Measurements from ENCODE around the gene DSC2.

The DSC2 gene

DNA sequence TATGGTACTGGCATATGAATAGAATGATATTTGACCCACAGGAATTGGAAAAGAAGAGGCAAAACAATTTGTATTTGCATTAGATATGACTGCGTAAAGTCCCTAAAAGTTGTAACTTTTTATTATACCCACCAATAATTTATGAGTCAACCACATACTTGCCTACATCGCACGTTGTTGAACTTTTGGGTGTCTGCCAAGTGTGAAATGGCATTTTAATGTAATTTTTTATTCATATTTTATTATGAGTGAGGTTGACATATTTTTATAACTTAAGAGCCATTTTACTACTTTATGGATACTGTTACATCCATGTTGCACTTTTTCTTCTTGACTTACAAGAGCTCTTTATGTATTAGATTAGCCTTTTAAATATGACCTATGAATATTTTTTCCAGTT lies 4.6 kb downstream of the DSC2 start:
- DNase-seq = no peak

DNA sequence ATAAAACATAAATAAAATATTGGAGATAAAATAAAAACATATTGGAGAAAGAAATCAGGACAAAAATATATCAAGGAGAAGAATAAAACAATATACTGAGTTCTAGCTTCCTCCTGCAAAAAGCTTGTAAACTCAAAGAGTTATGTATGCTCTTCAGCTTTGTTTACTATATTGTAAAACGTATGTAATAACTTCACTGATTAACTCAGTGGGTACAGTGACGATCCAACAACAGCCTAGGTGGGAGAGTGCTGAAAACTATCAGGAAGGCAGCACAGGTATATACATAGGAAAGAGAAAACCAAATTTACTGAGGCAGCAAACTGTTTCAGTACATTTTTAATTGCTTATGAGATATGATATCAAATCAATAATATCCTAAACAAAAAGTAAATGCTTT lies 8.3 kb downstream of the DSC2 start:
- no peak for DNase-seq

DNA sequence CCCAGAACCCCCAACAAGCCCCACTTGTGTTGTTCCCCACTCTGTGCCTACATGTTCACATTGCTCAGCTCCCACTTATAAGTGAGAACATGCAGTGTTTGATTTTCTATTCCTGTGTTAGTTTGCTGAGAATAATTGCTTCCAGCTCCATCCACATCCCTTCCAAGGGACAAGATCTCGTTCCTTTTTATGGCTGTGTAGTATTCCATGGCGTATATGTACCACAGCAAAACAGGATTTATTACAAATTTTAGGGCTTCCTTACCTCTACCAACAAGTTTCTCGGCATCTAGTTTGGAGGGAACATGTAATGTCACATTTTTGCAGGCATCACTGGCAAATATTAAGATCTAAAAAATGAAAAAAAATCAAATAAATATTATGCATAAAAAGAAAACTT lies 8.9 kb downstream of the DSC2 start:
- no peak for DNase-seq

DNA sequence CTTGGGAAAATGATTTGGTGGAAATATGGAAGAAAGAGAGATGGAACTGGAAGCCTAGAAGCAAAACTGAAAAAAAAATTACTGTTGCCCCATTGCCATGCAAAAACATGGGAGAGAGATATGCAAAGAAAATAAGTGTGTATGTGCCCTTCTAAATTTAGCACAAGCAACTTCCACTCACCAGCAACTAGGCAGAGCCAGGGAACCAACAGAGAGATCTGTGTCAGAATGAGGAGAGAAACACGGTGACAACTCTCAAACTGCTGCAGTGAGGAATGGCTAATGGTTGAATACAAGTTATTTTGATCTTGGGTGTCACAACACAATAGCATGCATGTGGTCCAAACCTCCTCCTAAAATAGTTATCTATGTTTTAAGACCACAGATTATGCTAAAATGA lies 10.9 kb downstream of the DSC2 start:
- DNase-seq = no peak

DNA sequence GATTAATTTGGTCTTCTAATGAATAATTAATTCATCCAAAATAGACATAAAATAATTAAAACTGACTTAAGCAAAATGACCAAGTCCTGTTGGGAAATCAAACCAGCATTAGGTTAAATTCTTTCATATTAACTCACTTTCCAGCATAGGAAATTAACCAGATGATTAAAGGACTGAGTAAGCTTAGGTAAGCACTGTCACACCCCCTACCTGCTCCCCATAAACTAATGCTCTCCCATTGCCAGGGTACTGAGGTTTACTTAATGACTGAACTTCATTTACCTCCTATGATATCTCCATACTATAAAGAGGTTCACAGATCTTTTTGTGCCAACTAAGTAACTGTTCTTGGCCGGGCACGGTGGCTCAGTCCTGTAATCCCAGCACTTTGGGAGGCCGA lies 13.7 kb downstream of the DSC2 start:
- no peak for DNase-seq

DNA sequence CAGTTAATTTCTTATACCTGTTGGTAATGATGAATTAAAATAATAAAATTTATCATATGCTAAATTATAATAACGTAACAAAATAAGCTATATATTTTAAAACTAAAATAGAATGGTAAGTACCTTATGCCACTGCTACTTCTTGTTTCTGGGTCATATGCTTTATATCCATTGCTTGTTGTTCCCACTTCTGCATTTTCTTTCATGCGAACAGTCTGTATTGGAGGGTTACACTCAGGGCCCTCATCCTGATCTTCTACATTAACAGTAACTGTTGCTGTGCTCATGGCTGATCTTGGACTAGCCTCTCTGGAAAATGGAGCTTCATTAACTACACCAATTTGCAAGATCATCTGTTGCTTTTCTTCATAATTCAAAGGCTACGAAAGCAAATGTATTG lies 22.2 kb downstream of the DSC2 start:
- DNase-seq = no peak

DNA sequence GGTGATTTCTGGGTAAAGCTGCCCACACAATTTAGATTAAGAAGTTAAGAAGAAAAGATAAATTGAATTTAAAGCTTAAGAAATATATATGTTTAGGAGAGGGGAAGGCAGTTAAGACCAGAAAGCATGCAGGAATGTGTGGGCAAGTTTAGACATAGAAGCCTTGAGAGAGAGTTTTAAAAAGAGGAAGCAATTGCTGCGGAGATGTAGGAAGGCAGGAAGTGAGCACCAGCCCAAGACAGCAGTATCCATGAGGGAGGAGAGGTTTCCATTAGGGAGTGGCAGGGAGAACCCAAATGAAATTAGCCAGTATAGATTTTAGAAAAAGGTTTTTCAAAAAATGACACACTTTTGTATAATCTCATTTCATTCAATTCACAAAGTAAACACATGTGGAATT lies 24.3 kb downstream of the DSC2 start:
- DNase-seq = no peak

GRCh38 chr18:31072175-31072574 lies 30.0 kb downstream of the DSC2 start:
- DNase-seq = no peak

DNA sequence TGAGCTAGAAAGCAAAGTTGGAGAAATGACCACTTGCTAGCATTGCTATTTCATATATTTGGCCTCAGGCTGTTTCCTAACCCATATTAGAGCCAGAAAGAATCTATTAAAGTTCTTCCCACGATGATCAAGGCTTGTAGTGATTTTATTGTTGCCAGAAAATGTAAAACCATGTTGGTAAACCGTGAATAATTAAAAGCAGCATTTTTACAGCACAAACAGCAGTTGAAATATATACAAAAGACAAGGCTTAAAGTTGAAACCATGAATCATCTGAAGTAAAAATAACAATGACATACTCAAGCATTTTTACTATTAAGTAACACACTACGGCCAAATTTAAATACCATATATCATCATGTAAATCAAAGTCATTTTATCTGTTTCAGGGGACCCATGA lies 32.0 kb downstream of the DSC2 start:
- no peak for DNase-seq

DNA sequence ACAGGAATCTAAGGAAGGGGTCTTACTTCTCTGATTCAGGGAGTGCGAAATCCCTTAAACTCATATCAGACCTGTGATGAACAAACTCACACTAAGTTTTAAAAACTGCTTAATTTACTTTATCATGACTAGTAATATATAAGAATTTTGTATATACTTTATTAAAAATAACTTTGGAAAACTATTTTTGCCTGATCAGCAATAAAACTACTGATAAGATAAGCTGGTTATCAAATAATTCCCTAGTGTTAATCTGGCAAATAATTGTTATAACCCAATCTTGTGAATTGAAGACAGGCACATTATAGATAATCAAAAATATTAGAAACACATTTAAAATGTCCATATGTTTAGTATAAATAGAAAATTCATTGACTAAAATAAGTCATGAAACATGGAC lies 36.0 kb downstream of the DSC2 start:
- DNase-seq = no peak

DNA sequence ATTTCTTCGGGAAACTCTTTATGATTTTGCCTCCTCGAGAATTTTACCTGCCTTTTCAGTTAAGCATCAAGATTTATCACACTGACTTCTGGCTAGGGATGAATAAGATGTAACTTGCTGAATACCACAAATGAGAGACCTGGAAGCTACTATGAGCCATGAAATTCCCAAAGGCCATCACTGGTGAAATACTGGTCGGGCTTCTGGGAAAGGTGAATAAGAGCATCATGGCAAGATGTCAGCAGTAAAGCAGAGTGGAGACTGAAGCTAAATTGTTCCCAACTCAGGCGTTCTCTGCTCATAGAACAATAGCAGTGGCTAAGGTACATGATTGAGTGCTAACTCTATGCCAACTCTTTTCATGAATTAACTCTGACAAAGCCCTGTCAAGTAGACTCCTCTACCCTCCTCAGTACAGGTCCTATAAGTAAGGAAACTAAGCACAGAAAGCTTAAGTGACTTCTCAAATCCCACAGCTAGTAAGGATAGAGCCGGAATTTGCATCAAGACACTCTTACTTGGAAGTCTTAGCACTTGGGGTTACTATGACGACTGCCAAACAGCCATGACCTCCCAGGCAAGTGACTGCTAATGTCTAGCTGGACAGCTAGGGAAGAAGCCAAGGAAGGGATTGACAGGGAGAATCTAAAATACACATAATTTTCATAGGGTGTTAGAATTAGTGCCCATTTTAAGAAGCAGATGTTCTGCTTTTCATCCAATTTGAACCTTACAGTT lies 37.0 kb downstream of the DSC2 start:
- DNase-seq = no peak

GRCh38 chr18:31064130-31064529 lies 38.1 kb downstream of the DSC2 start:
- no peak for DNase-seq

GRCh38 chr18:31061945-31062344 lies 40.3 kb downstream of the DSC2 start:
- no peak for DNase-seq

DNA sequence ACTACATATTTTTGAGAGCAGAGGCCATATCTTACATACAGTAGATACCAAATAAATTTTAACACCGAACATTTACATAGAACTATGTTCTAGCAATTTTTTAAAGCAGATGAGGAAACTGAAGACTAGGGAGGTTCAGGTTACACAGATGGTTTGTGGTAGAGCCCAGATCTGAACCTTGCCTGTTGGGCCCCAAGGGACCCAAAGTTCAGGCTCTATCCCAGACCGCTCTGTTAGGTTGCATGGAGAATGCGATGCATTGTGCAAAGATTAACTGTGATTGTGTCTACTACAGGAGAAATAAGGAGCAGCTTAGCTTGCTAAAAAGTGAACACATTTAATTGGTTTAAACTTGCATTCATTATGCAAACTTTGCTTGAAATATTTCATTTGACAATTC lies 43.3 kb downstream of the DSC2 start:
- no peak for DNase-seq

- DNase-seq = no peak
These were observed 44.3 kb downstream of the DSC2 start for GRCh38 chr18:31057917-31058316.

DNA sequence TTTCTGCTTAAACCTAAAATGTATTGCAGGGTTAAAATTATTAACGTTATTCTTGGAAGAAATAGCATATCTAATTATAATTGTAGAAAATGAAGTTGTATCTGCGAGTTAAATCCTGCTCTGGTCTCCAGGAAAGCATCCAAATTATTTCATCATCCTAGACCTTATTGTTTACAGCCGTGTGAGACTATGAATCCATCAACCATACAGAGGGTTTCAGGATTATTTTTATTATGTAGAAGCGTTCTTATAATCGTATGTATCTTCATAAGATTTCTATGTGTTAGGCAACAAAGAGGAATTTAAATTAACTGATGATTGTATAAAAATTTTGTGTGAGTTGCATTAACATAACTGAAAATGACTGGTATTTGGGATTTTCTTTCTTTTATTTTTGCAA lies 45.2 kb downstream of the DSC2 start:
- DNase-seq = no peak

- DNase-seq = no peak
These were observed 45.9 kb downstream of the DSC2 start for GRCh38 chr18:31056296-31056695.

DNA sequence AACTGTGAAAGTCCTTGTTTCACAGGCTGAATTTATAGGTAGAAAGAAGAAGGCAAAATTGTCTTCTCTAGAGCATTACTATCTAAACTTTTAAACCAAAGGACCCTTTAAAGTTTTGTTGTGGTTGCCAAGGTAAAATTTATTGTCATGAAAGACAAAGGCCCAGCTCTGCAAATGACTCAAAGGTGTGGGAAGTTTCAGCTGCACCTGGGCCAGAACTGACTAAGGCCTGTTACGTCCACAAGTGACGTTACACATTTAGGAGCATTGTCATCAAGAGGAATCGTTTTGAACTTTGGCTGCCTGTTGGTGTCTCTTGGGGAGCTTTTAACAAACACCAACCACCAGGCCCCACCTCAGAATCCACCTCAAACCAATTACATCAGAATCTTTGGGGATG lies 51.6 kb downstream of the DSC2 start:
- no peak for DNase-seq

- no peak for DNase-seq
These were observed 53.0 kb downstream of the DSC2 start for GRCh38 chr18:31049189-31049588.

- DNase-seq = no peak
These were observed 54.0 kb downstream of the DSC2 start for GRCh38 chr18:31048216-31048615.

- no peak for DNase-seq
These were observed 55.3 kb downstream of the DSC2 start for GRCh38 chr18:31046916-31047315.

- DNase-seq = no peak
These were observed 56.6 kb downstream of the DSC2 start for GRCh38 chr18:31045599-31045998.

DNA sequence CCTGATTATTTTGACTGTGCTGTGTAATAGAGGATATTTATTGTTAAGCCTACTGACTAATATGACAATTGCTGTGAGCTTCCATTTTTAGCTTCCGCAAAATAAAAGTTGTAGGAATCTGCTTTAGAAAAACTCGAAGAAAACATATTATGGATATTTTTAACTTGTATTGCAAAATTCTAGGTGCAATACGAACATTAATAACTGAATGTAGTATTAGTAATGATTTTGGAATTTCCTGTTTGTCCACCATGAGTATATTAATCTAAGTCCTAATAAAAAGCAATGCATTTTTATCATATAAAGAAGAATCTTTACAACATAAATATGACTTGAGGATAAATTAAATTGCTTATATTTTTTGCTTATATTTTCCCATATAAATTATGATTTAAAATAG lies 57.3 kb downstream of the DSC2 start:
- no peak for DNase-seq

DNA sequence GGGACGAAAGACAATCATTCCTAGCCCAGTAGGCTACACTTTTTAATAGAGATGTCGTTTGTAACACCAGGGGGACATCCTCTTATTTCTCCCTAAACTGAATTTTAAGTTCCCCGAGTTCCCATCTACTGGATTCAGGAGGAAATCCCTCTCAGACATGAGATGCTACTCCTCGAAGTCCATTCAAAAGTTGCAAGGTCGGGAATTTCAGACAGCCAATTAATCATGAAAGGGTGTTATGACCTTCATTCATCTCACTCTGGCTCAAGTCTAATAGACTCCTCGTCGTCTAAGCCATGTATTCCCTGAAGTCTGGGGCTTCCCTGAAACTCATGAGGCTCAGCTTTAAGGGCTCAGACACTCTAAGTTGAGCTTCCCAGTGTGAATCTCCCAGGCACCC lies 58.5 kb downstream of the DSC2 start:
- no peak for DNase-seq

DNA sequence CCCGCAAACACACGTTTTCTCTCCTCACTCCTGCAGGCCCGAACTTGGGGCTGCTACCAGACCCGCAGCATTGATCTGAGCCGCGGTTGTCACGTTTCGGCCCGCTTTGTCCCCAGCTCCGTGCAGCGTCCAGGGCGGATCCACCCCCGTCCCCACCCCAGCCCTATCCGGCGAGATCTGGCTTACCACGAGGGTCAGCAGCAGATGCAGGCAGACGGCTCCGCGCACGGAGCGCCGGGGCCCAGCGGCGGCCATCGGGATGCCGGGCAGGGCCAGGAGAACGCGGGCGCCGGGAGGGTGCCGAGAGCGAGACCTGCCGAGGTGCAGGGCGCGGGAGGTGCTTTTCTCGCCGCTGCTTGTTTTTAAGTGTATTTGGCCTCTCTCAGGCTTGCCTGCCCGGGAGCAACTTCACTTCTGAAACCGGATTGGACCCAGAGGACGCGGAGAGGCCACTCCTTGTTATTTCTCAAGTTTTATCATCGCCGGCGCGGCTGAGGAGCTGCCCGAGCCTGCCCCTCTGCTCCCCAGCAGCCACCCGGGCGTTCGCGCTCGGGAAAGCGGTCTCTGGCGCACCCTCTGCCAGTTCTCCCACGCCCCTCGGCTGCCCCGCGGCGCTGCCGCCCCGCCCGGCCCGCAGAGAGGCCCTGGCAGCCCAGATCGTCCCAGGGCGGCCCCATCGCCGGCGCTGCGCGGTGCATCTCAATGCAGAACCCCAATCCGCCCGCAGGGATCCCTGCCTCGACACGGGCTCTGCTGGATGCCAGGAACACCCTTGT lies 59.6 kb downstream of the DSC2 start, which contains the start of gene DSC3:
Gene DSC3 (minus strand): TSS at position 337 of the 776 bp plus-strand sequence. CDS start 82 bp downstream, at position 255.
- no peak for DNase-seq

Data from activated CD4-positive, CD25-positive, alpha-beta regulatory T cell (primary cell).